ENCODE measurements around the gene APC2. TPM values are rescaled to one million over a fixed set of nuclear protein-coding genes. Genes with fewer than 3 reads are reported as not detected.
"Not testable (repeated sequence)": the region's sequence is repeated elsewhere in the genome, so short reads cannot be mapped to it uniquely, and the experiment has no call there.

The APC2 gene
- polyA plus RNA-seq, 1 experiment, result 0.09 TPM

DNA sequence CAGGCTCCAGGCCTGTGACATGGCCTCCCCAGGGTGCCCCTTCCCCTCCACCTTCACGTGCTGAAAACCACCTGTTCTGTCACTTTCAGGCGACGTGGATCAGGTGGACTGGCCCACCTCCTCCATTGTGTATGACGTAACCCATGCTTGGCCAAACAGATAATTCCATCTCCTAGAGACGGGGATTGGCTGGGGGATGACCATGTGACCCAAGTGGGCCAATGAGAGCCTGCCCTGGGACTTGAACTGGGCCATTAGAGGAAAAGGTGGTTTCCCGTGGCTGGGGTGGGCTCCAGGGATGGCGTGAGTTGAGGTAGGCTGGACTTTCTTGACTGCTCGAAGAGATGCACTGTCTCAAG, 66.5 kb downstream of the APC2 start:
- TF ChIP-seq, protein P1, sequence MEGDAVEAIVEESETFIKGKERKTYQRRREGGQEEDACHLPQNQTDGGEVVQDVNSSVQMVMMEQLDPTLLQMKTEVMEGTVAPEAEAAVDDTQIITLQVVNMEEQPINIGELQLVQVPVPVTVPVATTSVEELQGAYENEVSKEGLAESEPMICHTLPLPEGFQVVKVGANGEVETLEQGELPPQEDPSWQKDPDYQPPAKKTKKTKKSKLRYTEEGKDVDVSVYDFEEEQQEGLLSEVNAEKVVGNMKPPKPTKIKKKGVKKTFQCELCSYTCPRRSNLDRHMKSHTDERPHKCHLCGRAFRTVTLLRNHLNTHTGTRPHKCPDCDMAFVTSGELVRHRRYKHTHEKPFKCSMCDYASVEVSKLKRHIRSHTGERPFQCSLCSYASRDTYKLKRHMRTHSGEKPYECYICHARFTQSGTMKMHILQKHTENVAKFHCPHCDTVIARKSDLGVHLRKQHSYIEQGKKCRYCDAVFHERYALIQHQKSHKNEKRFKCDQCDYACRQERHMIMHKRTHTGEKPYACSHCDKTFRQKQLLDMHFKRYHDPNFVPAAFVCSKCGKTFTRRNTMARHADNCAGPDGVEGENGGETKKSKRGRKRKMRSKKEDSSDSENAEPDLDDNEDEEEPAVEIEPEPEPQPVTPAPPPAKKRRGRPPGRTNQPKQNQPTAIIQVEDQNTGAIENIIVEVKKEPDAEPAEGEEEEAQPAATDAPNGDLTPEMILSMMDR (IDR thresholded peaks at IDR 0.05; ENCODE audit: low read depth, low read length), result no peak
- ChIA-PET CTCF (no interaction called here), POLR2A (no interaction called here)

DNA sequence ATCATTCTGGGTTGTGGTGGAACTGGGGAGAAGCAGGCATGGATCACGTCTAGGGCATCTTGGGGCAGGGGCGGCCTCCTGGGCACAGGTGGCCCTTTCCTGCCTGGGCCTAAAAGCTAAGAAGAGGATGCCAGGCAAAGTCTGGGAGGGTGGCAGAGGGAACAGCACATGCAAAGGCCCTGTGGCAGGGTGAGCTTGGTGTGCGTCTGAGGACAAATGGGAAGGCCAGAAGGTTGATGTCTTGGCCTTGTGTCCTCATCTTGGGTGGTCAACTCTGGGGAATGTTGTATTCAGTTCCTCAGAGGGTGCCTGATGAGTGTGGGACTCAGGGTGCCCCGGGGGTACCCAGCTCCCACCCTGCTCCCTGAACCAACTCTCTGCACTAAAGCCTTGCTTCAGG, 68.5 kb downstream of the APC2 start:
- CTCF ChIA-PET, result interaction anchor here (0.9 kb wide), 1 partner anchor 28 kb away, joined by 4 read pairs; no protein-coding TSS in a partner anchor

More for the DNA sequence above, 66.5 kb downstream of the APC2 start:
- Histone ChIP-seq H3K27ac (ENCODE audit: low read depth, low read length) (no peak overlapping the region), H3K27me3 (ENCODE audit: control insufficient read depth, insufficient read depth, low read length) (peaks cover 12% of the 10 kb centered on the region), H3K9me3 (ENCODE audit: control insufficient read depth, insufficient read depth, low read length) (peaks cover 12% of the 10 kb centered on the region), H3K4me3 (ENCODE audit: low read depth, low read length) (no peak overlapping the region)
- DNase-seq (ENCODE audit: low read depth, low spot score), result no peak

DNA sequence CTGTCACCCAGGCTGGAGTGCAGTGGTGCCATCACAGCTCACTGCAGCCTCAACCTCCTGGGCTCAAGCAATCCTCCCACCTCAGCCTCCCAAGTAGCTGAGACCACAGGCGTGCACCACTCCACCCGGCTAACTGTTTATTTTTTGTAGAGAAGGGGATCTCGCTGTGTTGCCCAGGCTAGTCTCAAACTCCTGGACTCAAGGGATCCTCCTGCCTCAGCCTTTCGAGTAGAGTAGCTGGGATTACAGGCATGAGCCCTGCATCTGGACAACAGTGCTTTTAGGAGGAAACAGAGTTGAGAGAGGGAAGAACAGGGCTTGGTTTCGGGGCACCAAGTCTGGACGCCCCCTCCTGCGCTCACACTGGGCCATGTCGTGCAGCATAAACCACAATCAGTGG, 69.9 kb downstream of the APC2 start:
- POLR2A ChIA-PET; H3K27ac ChIP-seq (ENCODE audit: low read depth, low read length); DNase-seq (ENCODE audit: low read depth, low spot score); H3K4me3 ChIP-seq (ENCODE audit: low read depth, low read length): not testable (repeated sequence)
- Histone ChIP-seq H3K9me3 (ENCODE audit: control insufficient read depth, insufficient read depth, low read length) (peaks cover 12% of the 10 kb centered on the region), H3K27me3 (ENCODE audit: control insufficient read depth, insufficient read depth, low read length) (peaks cover 32% of the 10 kb centered on the region)
- CTCF ChIA-PET, result interaction anchor here (0.5 to 0.6 kb wide), 2 partner anchors 16 to 276 kb away, joined by 3 to 9 read pairs; no protein-coding TSS in a partner anchor

More for the DNA sequence above, 68.5 kb downstream of the APC2 start:
- Histone ChIP-seq H3K27me3 (ENCODE audit: control insufficient read depth, insufficient read depth, low read length) (peaks cover 25% of the 10 kb centered on the region), H3K4me3 (ENCODE audit: low read depth, low read length) (no peak overlapping the region), H3K27ac (ENCODE audit: low read depth, low read length) (no peak overlapping the region), H3K9me3 (ENCODE audit: control insufficient read depth, insufficient read depth, low read length) (peaks cover 12% of the 10 kb centered on the region)
- TF ChIP-seq, protein P1 (IDR thresholded peaks at IDR 0.05; ENCODE audit: low read depth, low read length), result no peak
- no peak for DNase-seq (ENCODE audit: low read depth, low spot score)
- POLR2A ChIA-PET, result no interaction called here

DNA sequence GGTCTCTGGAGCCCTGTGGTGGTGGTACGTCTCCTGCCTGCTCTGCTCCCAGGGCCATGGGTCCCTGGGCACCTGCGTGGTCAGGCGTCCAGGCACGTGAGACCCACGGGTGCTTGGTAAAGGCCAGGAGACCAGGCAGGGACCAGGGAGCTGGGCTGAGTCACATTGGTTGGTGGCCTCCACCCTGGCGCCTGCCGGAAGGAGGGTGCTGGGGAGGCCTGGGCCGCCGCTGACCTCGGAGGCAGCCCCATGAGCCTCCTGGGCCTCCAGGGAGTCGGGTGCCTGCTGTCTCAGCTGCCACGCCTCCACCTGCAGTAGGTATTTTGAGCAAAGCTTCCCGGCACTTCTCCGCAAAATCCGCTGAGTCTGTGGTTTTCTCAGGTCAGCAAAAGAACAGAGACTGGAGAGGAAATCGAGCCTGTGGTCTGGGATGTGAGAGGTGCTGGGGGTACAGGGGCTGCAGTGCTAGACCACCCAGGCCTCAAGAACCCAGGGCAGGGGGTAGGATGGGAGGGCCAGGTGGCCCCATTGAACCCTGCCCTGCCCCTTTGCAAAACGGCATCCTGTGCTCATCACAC, 70.4 kb downstream of the APC2 start:
- DNase-seq (ENCODE audit: low read depth, low spot score), result no peak
- peaks cover 12% of the 10 kb centered on the region for H3K9me3 ChIP-seq (ENCODE audit: control insufficient read depth, insufficient read depth, low read length)
- TF ChIP-seq, protein P1 (IDR thresholded peaks at IDR 0.05; ENCODE audit: low read depth, low read length), result no peak
- H3K4me3 ChIP-seq (ENCODE audit: low read depth, low read length), result no peak overlapping the region
- no peak overlapping the region for H3K27ac ChIP-seq (ENCODE audit: low read depth, low read length)
- CTCF ChIA-PET, result no interaction called here
- peaks cover 33% of the 10 kb centered on the region for H3K27me3 ChIP-seq (ENCODE audit: control insufficient read depth, insufficient read depth, low read length)
- POLR2A ChIA-PET, result no interaction called here

DNA sequence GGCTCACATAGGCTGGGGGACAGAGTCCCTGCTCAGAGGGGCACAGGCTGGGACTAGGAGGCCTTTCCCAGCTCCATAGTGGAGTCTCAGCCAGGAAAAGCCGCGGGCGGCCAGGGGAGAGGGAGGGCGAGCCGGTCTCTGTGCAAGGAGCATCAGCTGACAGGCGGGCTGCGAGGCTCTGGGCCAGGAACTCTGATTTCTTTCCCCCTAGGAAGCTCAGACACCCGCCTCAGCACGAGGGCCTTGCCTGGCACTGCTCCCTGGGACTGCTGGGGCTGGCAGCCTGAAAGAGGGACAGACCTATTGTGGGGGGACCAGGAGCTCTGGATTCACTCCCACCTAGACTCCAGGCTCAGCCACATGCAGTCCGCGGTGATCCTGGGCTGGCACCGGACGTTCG, 71.7 kb downstream of the APC2 start:
- TF ChIP-seq, protein P1 (IDR thresholded peaks at IDR 0.05; ENCODE audit: low read depth, low read length), result no peak
- H3K4me3 ChIP-seq (ENCODE audit: low read depth, low read length), result no peak overlapping the region
- ChIA-PET POLR2A (no interaction called here), CTCF (no interaction called here)
- no peak overlapping the region for H3K27ac ChIP-seq (ENCODE audit: low read depth, low read length)
- peaks cover 9% of the 10 kb centered on the region; the same call in 1 of the 2 replicates for H3K9me3 ChIP-seq (ENCODE audit: control insufficient read depth, insufficient read depth, low read length)
- DNase-seq (ENCODE audit: low read depth, low spot score), result no peak
- H3K27me3 ChIP-seq (ENCODE audit: control insufficient read depth, insufficient read depth, low read length), result peaks cover 33% of the 10 kb centered on the region

Measured in AG04450 (cell line).